ENCODE measurements around the gene OR13A1.
"Not testable (repeated sequence)": the region's sequence is repeated elsewhere in the genome, so short reads cannot be mapped to it uniquely, and the experiment has no call there.

OR13A1 gene

DNA sequence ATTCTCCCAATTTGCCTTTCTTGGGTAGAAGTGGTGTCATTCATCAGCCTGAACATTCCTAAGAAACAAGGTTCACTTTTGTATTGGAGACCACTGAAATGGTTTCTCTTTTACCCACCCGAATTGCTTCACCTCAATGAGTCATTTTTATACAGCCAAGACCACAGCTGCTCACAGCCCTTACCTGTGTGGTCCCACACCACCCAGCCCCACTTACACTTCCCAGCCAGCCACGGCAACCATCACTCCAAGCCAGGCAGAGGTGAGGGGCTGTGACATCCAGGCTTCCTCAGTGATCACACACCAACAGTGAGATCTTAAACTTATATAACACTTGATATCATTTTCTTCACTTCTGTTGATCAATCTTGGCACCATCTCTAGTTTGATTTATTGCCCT, 20.7 kb downstream of the OR13A1 start:
- TF ChIP-seq, protein P1, sequence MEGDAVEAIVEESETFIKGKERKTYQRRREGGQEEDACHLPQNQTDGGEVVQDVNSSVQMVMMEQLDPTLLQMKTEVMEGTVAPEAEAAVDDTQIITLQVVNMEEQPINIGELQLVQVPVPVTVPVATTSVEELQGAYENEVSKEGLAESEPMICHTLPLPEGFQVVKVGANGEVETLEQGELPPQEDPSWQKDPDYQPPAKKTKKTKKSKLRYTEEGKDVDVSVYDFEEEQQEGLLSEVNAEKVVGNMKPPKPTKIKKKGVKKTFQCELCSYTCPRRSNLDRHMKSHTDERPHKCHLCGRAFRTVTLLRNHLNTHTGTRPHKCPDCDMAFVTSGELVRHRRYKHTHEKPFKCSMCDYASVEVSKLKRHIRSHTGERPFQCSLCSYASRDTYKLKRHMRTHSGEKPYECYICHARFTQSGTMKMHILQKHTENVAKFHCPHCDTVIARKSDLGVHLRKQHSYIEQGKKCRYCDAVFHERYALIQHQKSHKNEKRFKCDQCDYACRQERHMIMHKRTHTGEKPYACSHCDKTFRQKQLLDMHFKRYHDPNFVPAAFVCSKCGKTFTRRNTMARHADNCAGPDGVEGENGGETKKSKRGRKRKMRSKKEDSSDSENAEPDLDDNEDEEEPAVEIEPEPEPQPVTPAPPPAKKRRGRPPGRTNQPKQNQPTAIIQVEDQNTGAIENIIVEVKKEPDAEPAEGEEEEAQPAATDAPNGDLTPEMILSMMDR (IDR thresholded peaks at IDR 0.05; ENCODE audit: borderline replicate concordance, control extremely low read depth, extremely low read depth, insufficient read depth, missing control alignments) = no peak
- no peak for DNase-seq (ENCODE audit: low spot score)
- in situ Hi-C loops (cut with MboI; ENCODE audit: low sequenced_read_pairs, unreplicated experiment) = no loop called here

DNA sequence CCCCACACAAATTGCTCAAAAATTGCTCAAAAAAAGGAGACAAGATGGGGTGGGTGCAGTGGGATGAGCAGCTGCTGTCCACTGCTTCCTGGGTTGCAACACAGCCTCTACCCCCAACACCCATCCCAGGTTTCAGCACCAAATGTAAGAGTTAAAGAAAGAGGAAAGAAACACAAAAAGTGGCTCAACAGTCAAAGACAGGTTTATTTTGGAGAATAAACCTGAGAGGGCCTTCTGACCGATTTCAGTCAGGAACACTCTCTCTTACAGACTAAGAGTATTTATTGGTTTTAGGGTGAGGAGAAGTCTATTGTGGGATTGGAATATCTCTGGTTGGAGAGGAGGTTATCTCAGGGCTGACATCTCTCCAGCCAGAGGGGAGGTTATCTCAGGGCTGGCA, 28.4 kb downstream of the OR13A1 start:
- TF ChIP-seq, protein P1 (IDR thresholded peaks at IDR 0.05; ENCODE audit: borderline replicate concordance, control extremely low read depth, extremely low read depth, insufficient read depth, missing control alignments) = no peak
- in situ Hi-C loops (cut with MboI; ENCODE audit: low sequenced_read_pairs, unreplicated experiment) = no loop called here

GRCh38 chr10:45282061-45282460, 33.3 kb downstream of the OR13A1 start:
- TF ChIP-seq, protein P1 (IDR thresholded peaks at IDR 0.05; ENCODE audit: borderline replicate concordance, control extremely low read depth, extremely low read depth, insufficient read depth, missing control alignments) = no peak
- in situ Hi-C loops (cut with MboI; ENCODE audit: low sequenced_read_pairs, unreplicated experiment) = no loop called here
- DNase-seq (ENCODE audit: low spot score) = no peak

More for the DNA sequence above, 28.4 kb downstream of the OR13A1 start:
- no peak for DNase-seq (ENCODE audit: low spot score)

GRCh38 chr10:45280113-45280760, 35.2 kb downstream of the OR13A1 start:
- no peak for DNase-seq (ENCODE audit: low spot score)
- in situ Hi-C loops (cut with MboI; ENCODE audit: low sequenced_read_pairs, unreplicated experiment) = no loop called here
- TF ChIP-seq, protein P1 (IDR thresholded peaks at IDR 0.05; ENCODE audit: borderline replicate concordance, control extremely low read depth, extremely low read depth, insufficient read depth, missing control alignments) = no peak

DNA sequence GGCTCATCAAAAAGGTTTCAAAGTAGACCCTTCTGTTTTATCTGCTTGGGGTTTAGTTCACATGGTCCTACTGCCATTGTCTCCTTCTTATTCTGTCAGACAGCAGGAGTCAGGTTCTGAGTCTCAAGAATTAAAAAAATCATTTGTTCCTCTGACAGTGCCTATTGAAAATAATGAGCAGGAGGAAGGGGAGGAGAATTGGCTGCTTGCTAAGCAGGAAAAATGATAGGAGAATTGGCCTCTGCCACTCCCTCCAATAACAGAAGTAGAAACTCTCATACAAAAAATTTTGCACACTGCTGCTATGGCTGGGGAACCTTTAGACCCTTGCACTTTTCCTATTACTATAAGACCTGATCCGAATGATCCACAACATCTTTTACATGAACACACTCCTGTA, 35.7 kb downstream of the OR13A1 start:
- TF ChIP-seq, protein P1 (IDR thresholded peaks at IDR 0.05; ENCODE audit: borderline replicate concordance, control extremely low read depth, extremely low read depth, insufficient read depth, missing control alignments) = no peak
- in situ Hi-C loops (cut with MboI; ENCODE audit: low sequenced_read_pairs, unreplicated experiment) = no loop called here
- no peak for DNase-seq (ENCODE audit: low spot score)

DNA sequence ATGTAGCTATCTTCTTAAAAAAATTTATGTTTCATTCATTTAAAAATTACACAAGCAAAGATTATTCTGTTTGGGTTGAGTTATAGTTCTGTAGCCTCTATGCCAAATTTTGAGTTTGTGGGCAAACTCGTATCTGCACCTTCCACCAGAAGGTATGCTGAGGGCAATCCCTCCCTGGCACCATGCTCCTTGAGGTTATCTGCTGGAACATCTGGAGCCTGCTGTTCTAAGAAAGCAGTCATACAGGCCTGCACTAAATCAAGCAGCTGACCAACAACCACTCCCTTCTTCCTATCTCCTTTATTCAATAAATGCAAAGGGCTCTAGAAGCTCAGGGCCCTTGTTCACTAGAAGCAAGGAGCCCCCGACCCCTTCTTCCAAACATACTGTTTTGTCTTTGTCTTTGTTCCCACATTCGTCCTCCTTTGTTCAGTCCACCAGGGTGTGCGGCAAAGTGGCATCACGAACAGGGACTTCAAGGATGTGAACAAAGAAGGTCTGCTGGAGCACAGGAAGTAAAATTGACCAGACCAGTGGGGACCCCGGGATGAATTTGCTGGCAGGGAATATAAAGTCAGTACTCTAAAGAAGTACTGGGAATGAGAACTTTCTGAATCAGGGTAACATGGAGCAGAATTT, 36.4 kb downstream of the OR13A1 start:
- in situ Hi-C loops (cut with MboI; ENCODE audit: low sequenced_read_pairs, unreplicated experiment) = no loop called here

GRCh38 chr10:45276146-45276545, 39.3 kb downstream of the OR13A1 start:
- DNase-seq (ENCODE audit: low spot score); in situ Hi-C loops (cut with MboI; ENCODE audit: low sequenced_read_pairs, unreplicated experiment): not testable (repeated sequence)

More for the DNA sequence above, 36.4 kb downstream of the OR13A1 start:
- TF ChIP-seq, protein P1 (IDR thresholded peaks at IDR 0.05; ENCODE audit: borderline replicate concordance, control extremely low read depth, extremely low read depth, insufficient read depth, missing control alignments) = no peak
- DNase-seq (ENCODE audit: low spot score) = no peak

Data from GM13976 (cell line).